ENCODE measurements around the gene ARPC3. TPM values are rescaled to one million over a fixed set of nuclear protein-coding genes. Genes with fewer than 3 reads are reported as not detected.
A peak's percentile ranks its signal among the peaks of the same experiment; 100 is the strongest.

Gene ARPC3
- total and polyA plus RNA-seq, 9 of the 15 experiments (the other 6 are each of a cell fraction or from before 2014, with no cell fraction given): 74.2 to 575 (median 345) TPM

- TF ChIP-seq ZNF512 (tag; IDR thresholded peaks at IDR 0.05) (no peak), HNRNPL (IDR thresholded peaks at IDR 0.05; ENCODE audit: low read depth, low read length) (no peak; the same call in 1 of the 2 replicates), ZNF263 (CRISPR knock-in tag; IDR thresholded peaks at IDR 0.05; ENCODE audit: borderline replicate concordance) (no peak), FOXK2 (conservative IDR thresholded peaks at IDR 0.05 in 1 of 2, IDR thresholded peaks at IDR 0.05 in 1 of 2; ENCODE audit: low read depth in 2 of 2) (no peak; a peak in 1 of 4 replicates), GTF2B (IDR thresholded peaks at IDR 0.05; ENCODE audit: extremely low read depth, insufficient read length) (no peak), TFAM (CRISPR knock-in tag; conservative IDR thresholded peaks at IDR 0.05) (no peak), SNAPC5 (CRISPR knock-in tag; IDR thresholded peaks at IDR 0.05) (no peak), ZNF518B (CRISPR knock-in tag; IDR thresholded peaks at IDR 0.05) (no peak), ATF3 (IDR thresholded peaks at IDR 0.05) (peak; percentile 19; the same call in 1 of the 2 replicates), ATF3 (CRISPR knock-in tag; conservative IDR thresholded peaks at IDR 0.05) (no peak), ZBTB26 (CRISPR knock-in tag; IDR thresholded peaks at IDR 0.05) (no peak), THAP12 (CRISPR knock-in tag; IDR thresholded peaks at IDR 0.05) (peak; percentile 81; the same call in 1 of the 2 replicates), EP400 (IDR thresholded peaks at IDR 0.05) (peak; percentile 98), BHLHE40 (IDR thresholded peaks at IDR 0.05; ENCODE audit: low read length) (peak; percentile 82), FOXJ3 (CRISPR knock-in tag; IDR thresholded peaks at IDR 0.05) (no peak)
Measured at GRCh38 chr12:110468214-110469048, 18.3 kb upstream of the ARPC3 start, which contains the start of the genes FAM216A and GPN3 (continued).
